ENCODE data around the gene MCC. TPM values are rescaled to one million over a fixed set of nuclear protein-coding genes. Genes with fewer than 3 reads are reported as not detected.

MCC gene
- total and polyA plus RNA-seq, 2 donors (not counting 1 experiment from before 2014, with no cell fraction given): 0.09 to 0.32 TPM

DNA sequence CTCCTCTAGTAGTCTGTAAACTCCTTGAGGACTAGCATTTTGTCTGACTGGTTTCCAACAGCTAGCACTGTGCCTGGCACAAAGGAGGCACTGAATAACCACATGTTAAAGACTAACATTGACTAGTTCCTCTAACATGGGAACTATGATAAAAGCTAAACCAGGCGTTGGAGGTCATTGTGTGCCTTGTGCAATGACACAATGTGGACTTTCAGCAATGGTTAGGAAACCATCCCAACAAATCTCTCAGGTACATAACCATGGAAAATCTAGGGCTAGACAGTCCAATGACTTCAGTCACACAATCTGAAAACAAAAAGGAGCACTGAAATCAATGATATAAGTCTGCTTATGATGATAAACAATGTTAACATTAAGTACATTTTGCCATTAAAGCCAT lies 311.0 kb downstream of the MCC start:
- TF ChIP-seq, protein P1, sequence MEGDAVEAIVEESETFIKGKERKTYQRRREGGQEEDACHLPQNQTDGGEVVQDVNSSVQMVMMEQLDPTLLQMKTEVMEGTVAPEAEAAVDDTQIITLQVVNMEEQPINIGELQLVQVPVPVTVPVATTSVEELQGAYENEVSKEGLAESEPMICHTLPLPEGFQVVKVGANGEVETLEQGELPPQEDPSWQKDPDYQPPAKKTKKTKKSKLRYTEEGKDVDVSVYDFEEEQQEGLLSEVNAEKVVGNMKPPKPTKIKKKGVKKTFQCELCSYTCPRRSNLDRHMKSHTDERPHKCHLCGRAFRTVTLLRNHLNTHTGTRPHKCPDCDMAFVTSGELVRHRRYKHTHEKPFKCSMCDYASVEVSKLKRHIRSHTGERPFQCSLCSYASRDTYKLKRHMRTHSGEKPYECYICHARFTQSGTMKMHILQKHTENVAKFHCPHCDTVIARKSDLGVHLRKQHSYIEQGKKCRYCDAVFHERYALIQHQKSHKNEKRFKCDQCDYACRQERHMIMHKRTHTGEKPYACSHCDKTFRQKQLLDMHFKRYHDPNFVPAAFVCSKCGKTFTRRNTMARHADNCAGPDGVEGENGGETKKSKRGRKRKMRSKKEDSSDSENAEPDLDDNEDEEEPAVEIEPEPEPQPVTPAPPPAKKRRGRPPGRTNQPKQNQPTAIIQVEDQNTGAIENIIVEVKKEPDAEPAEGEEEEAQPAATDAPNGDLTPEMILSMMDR (IDR thresholded peaks at IDR 0.05): no peak
- no peak for TF ChIP-seq EZH2 (IDR thresholded peaks at IDR 0.05; ENCODE audit: borderline replicate concordance, insufficient read depth, low read depth, low read length, poor library complexity, severe bottlenecking)
- no CpG with 5 or more reads among the region's 1 CpG for WGBS (ENCODE audit: insufficient coverage)

DNA sequence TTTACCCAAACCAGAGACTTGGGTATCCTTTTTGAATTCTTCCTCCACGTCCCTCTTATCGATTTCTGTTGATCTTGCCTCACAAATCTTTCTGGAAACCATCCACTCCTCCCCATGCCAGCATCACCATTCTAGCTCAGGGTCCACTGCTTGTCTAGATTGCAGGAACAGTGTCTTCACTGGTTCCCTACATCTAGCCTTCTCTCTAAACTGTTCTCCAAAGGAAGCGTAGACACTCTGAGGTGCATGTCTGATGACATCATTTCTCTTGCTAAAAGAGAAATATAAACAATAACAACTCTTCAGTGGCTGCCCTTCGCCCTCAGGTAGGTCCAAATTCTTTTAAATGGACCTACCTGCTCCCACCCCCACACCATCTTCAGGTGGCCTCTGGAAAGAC lies 311.5 kb downstream of the MCC start:
- DNase-seq (no peak), ATAC-seq (ENCODE audit: low read depth) (no peak)
- no peak overlapping the region for H2AFZ ChIP-seq (ENCODE audit: insufficient read depth, low read depth, low read length, poor library complexity, severe bottlenecking)
- no peak for TF ChIP-seq EZH2 (IDR thresholded peaks at IDR 0.05; ENCODE audit: borderline replicate concordance, insufficient read depth, low read depth, low read length, poor library complexity, severe bottlenecking)
- TF ChIP-seq, protein P1 (IDR thresholded peaks at IDR 0.05): no peak
- intact Hi-C loops (cut with micrococcal nuclease): no loop called here
- no peaks in the 10 kb centered on the region for H3K36me3 ChIP-seq (replicated peaks in 1 of 2; ENCODE audit: control extremely low read depth in 1 of 2, control insufficient read depth in 1 of 2, extremely low read depth in 1 of 2, insufficient read depth in 2 of 2, low read length in 1 of 2)
- no peak overlapping the region for H3K27ac ChIP-seq (ENCODE audit: low read length in 2 of 2)
- H3K4me1 ChIP-seq (ENCODE audit: control insufficient read depth in 2 of 2, insufficient read depth in 2 of 2, low read length in 2 of 2): no peaks in the 10 kb centered on the region
- Mint-ChIP-seq H3K4me3 (no peak overlapping the region), H3K4me1 (no peaks in the 10 kb centered on the region), H3K27me3 (peaks cover 17% of the 10 kb centered on the region), H3K27ac (no peak overlapping the region), H3K9me3 (ENCODE audit: insufficient read depth) (no peaks in the 10 kb centered on the region)
- H3K4me2 ChIP-seq (replicated peaks; ENCODE audit: low read depth, low read length, poor library complexity, severe bottlenecking): no peak overlapping the region
- peaks cover 0 to 4% (median under 1%) of the 10 kb centered on the region in 4 experiments for H3K27me3 ChIP-seq (replicated peaks in 1 of 4; ENCODE audit: control extremely low read depth in 1 of 4, control insufficient read depth in 3 of 4, insufficient read depth in 4 of 4, low read length in 3 of 4)
- POLR2A ChIA-PET: no interaction called here
- no peaks in the 10 kb centered on the region for H3K79me2 ChIP-seq (ENCODE audit: control insufficient read depth, insufficient read depth, low read length)
- H3K9me3 ChIP-seq (ENCODE audit: control extremely low read depth in 1 of 3, control insufficient read depth in 2 of 3, insufficient read depth in 1 of 3, low read length in 2 of 3): no peaks in the 10 kb centered on the region
- H4K20me1 ChIP-seq (ENCODE audit: control insufficient read depth, insufficient read depth, low read length, poor library complexity, severe bottlenecking): no peaks in the 10 kb centered on the region
- CTCF ChIA-PET: no interaction called here
- WGBS (ENCODE audit: insufficient coverage): 86% methylated on average over 4 of the region's 4 CpGs
- no peak overlapping the region for H3K4me3 ChIP-seq (ENCODE audit: control extremely low read depth in 1 of 5, extremely low read depth in 1 of 5, insufficient read depth in 1 of 5, low read depth in 2 of 5, low read length in 4 of 5)
- no peak overlapping the region for H3K9ac ChIP-seq (ENCODE audit: low read length)

More for the DNA sequence above, 311.0 kb downstream of the MCC start:
- Histone ChIP-seq H4K20me1 (ENCODE audit: control insufficient read depth, insufficient read depth, low read length, poor library complexity, severe bottlenecking) (no peaks in the 10 kb centered on the region), H3K27ac (ENCODE audit: low read length in 2 of 2) (no peak overlapping the region), H3K36me3 (replicated peaks in 1 of 2; ENCODE audit: control extremely low read depth in 1 of 2, control insufficient read depth in 1 of 2, extremely low read depth in 1 of 2, insufficient read depth in 2 of 2, low read length in 1 of 2) (no peaks in the 10 kb centered on the region), H3K79me2 (ENCODE audit: control insufficient read depth, insufficient read depth, low read length) (no peaks in the 10 kb centered on the region), H3K9me3 (ENCODE audit: control extremely low read depth in 1 of 3, control insufficient read depth in 2 of 3, insufficient read depth in 1 of 3, low read length in 2 of 3) (no peaks in the 10 kb centered on the region), H2AFZ (ENCODE audit: insufficient read depth, low read depth, low read length, poor library complexity, severe bottlenecking) (no peak overlapping the region), H3K4me3 (ENCODE audit: control extremely low read depth in 1 of 5, extremely low read depth in 1 of 5, insufficient read depth in 1 of 5, low read depth in 2 of 5, low read length in 4 of 5) (no peak overlapping the region), H3K4me1 (ENCODE audit: control insufficient read depth in 2 of 2, insufficient read depth in 2 of 2, low read length in 2 of 2) (no peaks in the 10 kb centered on the region), H3K4me2 (replicated peaks; ENCODE audit: low read depth, low read length, poor library complexity, severe bottlenecking) (no peak overlapping the region), H3K9ac (ENCODE audit: low read length) (no peak overlapping the region), H3K27me3 (replicated peaks in 1 of 4; ENCODE audit: control extremely low read depth in 1 of 4, control insufficient read depth in 3 of 4, insufficient read depth in 4 of 4, low read length in 3 of 4) (peaks cover 0 to 4% (median under 1%) of the 10 kb centered on the region in 4 experiments)
- ChIA-PET POLR2A (no interaction called here), CTCF (no interaction called here)
- DNase-seq (no peak), ATAC-seq (ENCODE audit: low read depth) (no peak)
- H3K4me1 Mint-ChIP-seq: no peaks in the 10 kb centered on the region
- no peak overlapping the region for H3K27ac Mint-ChIP-seq
- intact Hi-C loops (cut with micrococcal nuclease): no loop called here
- H3K27me3 Mint-ChIP-seq: peaks cover 17% of the 10 kb centered on the region
- no peak overlapping the region for H3K4me3 Mint-ChIP-seq
- H3K9me3 Mint-ChIP-seq (ENCODE audit: insufficient read depth): no peaks in the 10 kb centered on the region

Measured in B cell (primary cell).